ENCODE results near the gene ARHGAP27. TPM values are rescaled to one million over a fixed set of nuclear protein-coding genes. Genes with fewer than 3 reads are reported as not detected.

The ARHGAP27 gene
- total RNA-seq, 1 experiment from 2014 or later = 39.2 TPM

DNA sequence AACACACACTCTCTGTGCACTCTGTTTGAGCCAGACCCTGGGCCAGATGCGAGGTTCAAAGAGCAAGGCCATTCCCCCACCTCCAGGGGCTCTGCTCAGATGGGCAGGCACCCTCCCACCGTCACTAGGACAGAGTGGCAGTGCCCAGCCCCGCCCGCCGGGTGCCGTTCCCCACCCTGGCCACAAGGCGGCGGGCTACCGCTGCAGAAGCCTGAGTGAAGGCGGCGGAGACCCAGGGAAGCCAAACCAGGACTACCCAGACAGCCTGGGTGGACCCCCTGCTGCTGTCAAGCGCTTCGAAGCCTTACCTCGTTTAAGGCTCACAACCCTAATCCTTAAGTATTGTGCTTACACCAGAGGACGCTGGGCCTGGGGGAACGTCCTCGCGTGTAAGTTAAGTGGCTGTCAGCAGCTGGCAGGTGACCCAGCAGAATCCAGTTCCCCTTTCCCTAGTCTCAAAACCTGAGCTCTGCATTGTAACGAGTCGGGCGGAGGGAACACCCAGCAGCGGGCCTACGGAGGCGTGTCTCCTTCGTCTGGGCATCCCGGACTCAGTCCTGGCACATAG, 4.5 kb downstream of the ARHGAP27 start:
- ATAC-seq (peak; percentile 61), DNase-seq (ENCODE audit: low read depth, low spot score) (no peak)
- H3K9me3 ChIP-seq (ENCODE audit: control insufficient read depth, insufficient read depth, low read depth, low read length) = no peaks in the 10 kb centered on the region
- intact Hi-C loops (cut with micrococcal nuclease; ENCODE audit: unreplicated experiment) = no loop called here
- POLR2A ChIA-PET = no interaction called here
- H3K27ac ChIP-seq (ENCODE audit: low read length) = peak overlapping the region; percentile 12; the same call in 1 of the 2 replicates
- BruUV-seq (replicated peaks) = no TSS peak
- CTCF ChIA-PET = no interaction called here
- H3K4me1 ChIP-seq (ENCODE audit: control insufficient read depth, insufficient read depth, low read length) = no peaks in the 10 kb centered on the region; the same call in 1 of the 2 replicates
- in situ Hi-C loops (cut with HindIII; ENCODE audit: low pct_unique_long_range_greater_than_20kb, low sequenced_read_pairs) = no loop called here
- H3K4me3 ChIP-seq (ENCODE audit: low read depth in 2 of 2, low read length in 2 of 2) = peak overlapping the region; percentile 5 to 34; a peak in 3 of 4 replicates
- peaks cover 3% of the 10 kb centered on the region; the same call in 1 of the 2 replicates for H3K36me3 ChIP-seq (ENCODE audit: control insufficient read depth, insufficient read depth, low read length)
- TF ChIP-seq SIN3A (IDR thresholded peaks at IDR 0.05; ENCODE audit: borderline replicate concordance, insufficient read depth, low read depth, low read length) = no peak
- TF ChIP-seq, protein P1, sequence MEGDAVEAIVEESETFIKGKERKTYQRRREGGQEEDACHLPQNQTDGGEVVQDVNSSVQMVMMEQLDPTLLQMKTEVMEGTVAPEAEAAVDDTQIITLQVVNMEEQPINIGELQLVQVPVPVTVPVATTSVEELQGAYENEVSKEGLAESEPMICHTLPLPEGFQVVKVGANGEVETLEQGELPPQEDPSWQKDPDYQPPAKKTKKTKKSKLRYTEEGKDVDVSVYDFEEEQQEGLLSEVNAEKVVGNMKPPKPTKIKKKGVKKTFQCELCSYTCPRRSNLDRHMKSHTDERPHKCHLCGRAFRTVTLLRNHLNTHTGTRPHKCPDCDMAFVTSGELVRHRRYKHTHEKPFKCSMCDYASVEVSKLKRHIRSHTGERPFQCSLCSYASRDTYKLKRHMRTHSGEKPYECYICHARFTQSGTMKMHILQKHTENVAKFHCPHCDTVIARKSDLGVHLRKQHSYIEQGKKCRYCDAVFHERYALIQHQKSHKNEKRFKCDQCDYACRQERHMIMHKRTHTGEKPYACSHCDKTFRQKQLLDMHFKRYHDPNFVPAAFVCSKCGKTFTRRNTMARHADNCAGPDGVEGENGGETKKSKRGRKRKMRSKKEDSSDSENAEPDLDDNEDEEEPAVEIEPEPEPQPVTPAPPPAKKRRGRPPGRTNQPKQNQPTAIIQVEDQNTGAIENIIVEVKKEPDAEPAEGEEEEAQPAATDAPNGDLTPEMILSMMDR (IDR thresholded peaks at IDR 0.05) = peak; percentile 96
- H3K27me3 ChIP-seq (ENCODE audit: control insufficient read depth, insufficient read depth, low read length) = no peaks in the 10 kb centered on the region

DNA sequence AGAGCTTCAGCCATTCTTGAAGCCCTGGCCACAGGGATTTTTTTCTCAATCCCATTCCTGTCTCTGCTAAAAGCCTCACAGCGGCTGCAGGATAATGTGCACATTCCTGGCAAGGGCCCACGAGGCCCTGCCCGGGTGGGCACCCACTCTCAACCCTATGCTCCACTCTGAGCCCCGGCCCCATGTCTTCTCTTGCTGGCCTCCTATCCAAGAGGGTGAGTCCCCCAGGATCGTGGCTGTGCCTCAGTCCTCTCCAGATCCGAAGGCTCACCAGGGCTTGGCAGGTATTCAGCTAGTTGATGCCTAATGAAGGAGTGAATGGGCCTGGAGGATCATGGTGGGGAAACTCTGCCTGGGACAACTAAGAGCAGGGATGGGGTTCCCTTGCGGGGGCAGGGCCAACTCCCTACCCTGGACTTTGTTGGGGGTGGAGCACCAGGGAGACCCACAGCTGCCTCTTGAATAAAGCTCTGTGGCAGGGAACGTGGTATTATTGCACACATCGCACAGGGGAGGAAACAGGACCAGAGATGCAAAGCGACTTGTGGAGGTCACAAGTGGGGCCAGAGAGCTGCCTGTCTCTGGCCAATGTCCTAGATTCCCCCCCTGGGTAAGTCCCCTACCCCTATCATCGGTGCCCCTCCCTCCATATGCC, 5.4 kb downstream of the ARHGAP27 start:
- intact Hi-C loops (cut with micrococcal nuclease; ENCODE audit: unreplicated experiment) (no loop called here), in situ Hi-C loops (cut with HindIII; ENCODE audit: low pct_unique_long_range_greater_than_20kb, low sequenced_read_pairs) (no loop called here)
- no peaks in the 10 kb centered on the region for H3K9me3 ChIP-seq (ENCODE audit: control insufficient read depth, insufficient read depth, low read depth, low read length)
- no peaks in the 10 kb centered on the region for H3K27me3 ChIP-seq (ENCODE audit: control insufficient read depth, insufficient read depth, low read length)
- POLR2A ChIA-PET = no interaction called here
- CTCF ChIA-PET = no interaction called here
- H3K4me1 ChIP-seq (ENCODE audit: control insufficient read depth, insufficient read depth, low read length) = no peaks in the 10 kb centered on the region; the same call in 1 of the 2 replicates
- H3K4me3 ChIP-seq (ENCODE audit: low read depth in 2 of 2, low read length in 2 of 2) = no peak overlapping the region
- H3K27ac ChIP-seq (ENCODE audit: low read length) = no peak overlapping the region
- ATAC-seq = no peak
- no TSS peak for BruUV-seq (replicated peaks)
- no peak for DNase-seq (ENCODE audit: low read depth, low spot score)
- H3K36me3 ChIP-seq (ENCODE audit: control insufficient read depth, insufficient read depth, low read length) = peaks cover 3% of the 10 kb centered on the region; the same call in 1 of the 2 replicates
- TF ChIP-seq, protein P1 (IDR thresholded peaks at IDR 0.05) = no peak
- TF ChIP-seq SIN3A (IDR thresholded peaks at IDR 0.05; ENCODE audit: borderline replicate concordance, insufficient read depth, low read depth, low read length) = no peak
- no peak for TF ChIP-seq TCF7L2 (IDR thresholded peaks at IDR 0.05; ENCODE audit: low read depth, low read length)
- TF ChIP-seq, protein P2, sequence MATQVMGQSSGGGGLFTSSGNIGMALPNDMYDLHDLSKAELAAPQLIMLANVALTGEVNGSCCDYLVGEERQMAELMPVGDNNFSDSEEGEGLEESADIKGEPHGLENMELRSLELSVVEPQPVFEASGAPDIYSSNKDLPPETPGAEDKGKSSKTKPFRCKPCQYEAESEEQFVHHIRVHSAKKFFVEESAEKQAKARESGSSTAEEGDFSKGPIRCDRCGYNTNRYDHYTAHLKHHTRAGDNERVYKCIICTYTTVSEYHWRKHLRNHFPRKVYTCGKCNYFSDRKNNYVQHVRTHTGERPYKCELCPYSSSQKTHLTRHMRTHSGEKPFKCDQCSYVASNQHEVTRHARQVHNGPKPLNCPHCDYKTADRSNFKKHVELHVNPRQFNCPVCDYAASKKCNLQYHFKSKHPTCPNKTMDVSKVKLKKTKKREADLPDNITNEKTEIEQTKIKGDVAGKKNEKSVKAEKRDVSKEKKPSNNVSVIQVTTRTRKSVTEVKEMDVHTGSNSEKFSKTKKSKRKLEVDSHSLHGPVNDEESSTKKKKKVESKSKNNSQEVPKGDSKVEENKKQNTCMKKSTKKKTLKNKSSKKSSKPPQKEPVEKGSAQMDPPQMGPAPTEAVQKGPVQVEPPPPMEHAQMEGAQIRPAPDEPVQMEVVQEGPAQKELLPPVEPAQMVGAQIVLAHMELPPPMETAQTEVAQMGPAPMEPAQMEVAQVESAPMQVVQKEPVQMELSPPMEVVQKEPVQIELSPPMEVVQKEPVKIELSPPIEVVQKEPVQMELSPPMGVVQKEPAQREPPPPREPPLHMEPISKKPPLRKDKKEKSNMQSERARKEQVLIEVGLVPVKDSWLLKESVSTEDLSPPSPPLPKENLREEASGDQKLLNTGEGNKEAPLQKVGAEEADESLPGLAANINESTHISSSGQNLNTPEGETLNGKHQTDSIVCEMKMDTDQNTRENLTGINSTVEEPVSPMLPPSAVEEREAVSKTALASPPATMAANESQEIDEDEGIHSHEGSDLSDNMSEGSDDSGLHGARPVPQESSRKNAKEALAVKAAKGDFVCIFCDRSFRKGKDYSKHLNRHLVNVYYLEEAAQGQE (IDR thresholded peaks at IDR 0.05; ENCODE audit: insufficient read depth in 1 of 2, low read depth in 2 of 2, low read length in 1 of 2) = no peak
- no peak for TF ChIP-seq POLR2AphosphoS5 (IDR thresholded peaks at IDR 0.05; ENCODE audit: low read depth, low read length)
